Ascending aorta (tissue), 2 donors: ENCODE measurements around the gene CAMKV. TPM values are rescaled to one million over a fixed set of nuclear protein-coding genes. Genes with fewer than 3 reads are reported as not detected.
"Not testable (repeated sequence)": the region's sequence is repeated elsewhere in the genome, so short reads cannot be mapped to it uniquely, and the experiment has no call there.

Experiments used
- DNase-seq, 2 donors: peaks; one replicate each; pipeline ENCODE4 v3.0.0-alpha.2; 2019; ENCODE audit warnings: low spot score in 2 of 2
- H3K27ac ChIP-seq, 2 donors: fragments of 200-600 bp; sonication (generic); one replicate each; pipeline ENCODE4 v1.5.1; 2016 to 2017; ENCODE audit warnings: mild to moderate bottlenecking in 1 of 2
- H3K27me3 ChIP-seq: fragments of 200-600 bp; sonication (generic); one replicate; pipeline ENCODE4 v1.5.1; 2017
- H3K36me3 ChIP-seq, 2 donors: fragments of 200-600 bp; sonication (generic); one replicate each; pipeline ENCODE4 v1.5.1; 2016
- H3K4me1 ChIP-seq, 2 donors: fragments of 200-600 bp; sonication (generic); one replicate each; pipeline ENCODE4 v1.5.1; 2016 to 2017; ENCODE audit warnings: mild to moderate bottlenecking in 1 of 2
- H3K4me3 ChIP-seq, 2 donors: fragments of 200-600 bp; sonication (generic); one replicate each; pipeline ENCODE4 v1.5.1; 2016 to 2017; ENCODE audit warnings: mild to moderate bottlenecking in 1 of 2
- H3K9me3 ChIP-seq, 2 donors: fragments of 200-600 bp; sonication (generic); one replicate each; pipeline ENCODE4 v1.5.1; 2016
- CTCF ChIP-seq, 3 experiments: fragments of 200-600 bp in 2 of 3; fragments of 450-650 bp in 1 of 3; sonication (generic) in 2 of 3; IDR thresholded peaks; one replicate each; pipeline ENCODE4 v1.5.1; 2016 to 2019; ENCODE audit warnings: antibody characterized with exemption in 3 of 3, mild to moderate bottlenecking in 1 of 3, moderate library complexity in 1 of 3
- intact Hi-C: fragments of 100-400 bp; cut with DNase I; formaldehyde crosslinking; loops from one replicate; pipeline ENCODE4 v1.15.1; 2023
- total RNA-seq: library from RNA; depleted of rRNA; stranded (reverse); fragments of >200 nt; gene quantifications from one replicate; pipeline ENCODE4 v1.1.0, GENCODE V29; 2016

Gene CAMKV
- total RNA-seq, 1 donor from 2014 or later = not detected

GRCh38 chr3:49826016-49826415, 43.7 kb downstream of the CAMKV start:
- intact Hi-C loops = no loop called here
- Histone ChIP-seq H3K27ac (no peak overlapping the region), H3K4me1 (no peaks in the 10 kb centered on the region), H3K4me3 (no peak overlapping the region), H3K36me3 (no peaks in the 10 kb centered on the region), H3K27me3 (no peaks in the 10 kb centered on the region), H3K9me3 (no peaks in the 10 kb centered on the region)
- DNase-seq = no peak
- no peak for TF ChIP-seq CTCF (IDR thresholded peaks at IDR 0.05)

GRCh38 chr3:49823131-49823530, 46.6 kb downstream of the CAMKV start:
- H3K4me1 ChIP-seq, H3K36me3 ChIP-seq, H3K27me3 ChIP-seq, H3K4me3 ChIP-seq, H3K9me3 ChIP-seq, H3K27ac ChIP-seq, intact Hi-C loops, DNase-seq: not testable (repeated sequence)

GRCh38 chr3:49813497-49814174, 56.1 kb downstream of the CAMKV start, which contains the start of gene UBA7:
Gene UBA7 (minus strand): TSS chr3:49813953. CDS start chr3:49813787, 166 bp downstream.
- DNase-seq = peak in 1 of 2 donors; percentile 78
- intact Hi-C loops = no loop called here
- TF ChIP-seq CTCF (IDR thresholded peaks at IDR 0.05) = no peak

GRCh38 chr3:49812916-49813496, 56.7 kb downstream of the CAMKV start:
- H3K27me3 ChIP-seq = no peaks in the 10 kb centered on the region
- no peaks in the 10 kb centered on the region for H3K9me3 ChIP-seq
- TF ChIP-seq CTCF (IDR thresholded peaks at IDR 0.05) = no peak
- peaks cover 9 to 16% of the 10 kb centered on the region in 2 donors for H3K4me1 ChIP-seq
- DNase-seq = no peak
- intact Hi-C loops = no loop called here
- H3K27ac ChIP-seq = peak overlapping the region; percentile 66 to 76
- peaks cover 20 to 26% of the 10 kb centered on the region in 2 donors for H3K36me3 ChIP-seq
- peak overlapping the region; percentile 66 to 71 for H3K4me3 ChIP-seq

More at GRCh38 chr3:49813497-49814174, 56.1 kb downstream of the CAMKV start, which contains the start of gene UBA7:
- Histone ChIP-seq H3K36me3 (peaks cover 20 to 26% of the 10 kb centered on the region in 2 donors), H3K27ac (peak within 1 kb of the TSS; percentile 66 to 76), H3K9me3 (no peaks in the 10 kb centered on the region), H3K4me1 (peaks cover 9 to 16% of the 10 kb centered on the region in 2 donors), H3K4me3 (peak within 1 kb of the TSS; percentile 66 to 71), H3K27me3 (no peaks in the 10 kb centered on the region)

Other genes starting within 250 kb of the CAMKV start
- gene APEH, start 195.6 kb downstream of the CAMKV start, total RNA-seq = 79.5 TPM
- gene MST1, start 180.4 kb downstream of the CAMKV start, total RNA-seq = 12.6 TPM
- 33.1 TPM for gene RNF123, start 180.3 kb downstream of the CAMKV start, total RNA-seq
- 0.43 TPM for gene AMIGO3, start 150.2 kb downstream of the CAMKV start, total RNA-seq
- 16.4 TPM for gene GMPPB, start 146.0 kb downstream of the CAMKV start, total RNA-seq
- 33.8 TPM for gene IP6K1, start 83.4 kb downstream of the CAMKV start, total RNA-seq
- not detected for gene CDHR4, start 70.0 kb downstream of the CAMKV start, total RNA-seq
- not detected for gene INKA1, start 66.6 kb downstream of the CAMKV start, total RNA-seq
- 56.1 TPM for gene UBA7, start 56.0 kb downstream of the CAMKV start, total RNA-seq
- gene TRAIP, start 13.3 kb downstream of the CAMKV start, total RNA-seq = not detected
- not detected for gene MST1R, start 34.0 kb upstream of the CAMKV start, total RNA-seq
- gene MON1A, start 59.9 kb upstream of the CAMKV start, total RNA-seq = 13.0 TPM
- gene RBM6, start 70.2 kb upstream of the CAMKV start, total RNA-seq = 84.7 TPM
- gene RBM5, start 219.0 kb upstream of the CAMKV start, total RNA-seq = 105 TPM